OCI-LY1 (cell line): ENCODE measurements around the gene OLFM2.

ENCODE experiments used
- H2AFZ ChIP-seq: fragments of 200-600 bp; sonication (generic), shearing (Covaris generic); 2 replicates; pipeline ENCODE4 v1.6.0; 2014; ENCODE audit warnings: antibody characterized with exemption, mild to moderate bottlenecking, low read length
- H3F3A ChIP-seq: fragments of 200-600 bp; sonication (generic), shearing (Covaris generic); 2 replicates; pipeline ENCODE4 v1.6.0; 2014; ENCODE audit warnings: mild to moderate bottlenecking, antibody characterized with exemption, low read length, moderate library complexity; ENCODE audit not compliant: insufficient read depth
- H3K27ac ChIP-seq: fragments of 200-600 bp; sonication (generic); 2 replicates; pipeline ENCODE4 v1.5.1; 2014; ENCODE audit warnings: low read length, mixed run types, mild to moderate bottlenecking, low read depth; ENCODE audit not compliant: poor library complexity, severe bottlenecking
- H3K27me3 ChIP-seq: fragments of 200-600 bp; sonication (generic); 2 replicates; pipeline ENCODE4 v1.6.0; 2014; ENCODE audit warnings: antibody characterized with exemption, mild to moderate bottlenecking, low read length, moderate library complexity; ENCODE audit not compliant: insufficient read depth
- H3K36me3 ChIP-seq: fragments of 200-600 bp; sonication (generic); 2 replicates; pipeline ENCODE4 v1.6.1; 2014; ENCODE audit warnings: mild to moderate bottlenecking, antibody characterized with exemption, low read length, moderate library complexity, mixed read lengths; ENCODE audit not compliant: insufficient read depth
- H3K4me1 ChIP-seq: fragments of 200-600 bp; sonication (generic); 2 replicates; pipeline ENCODE4 v1.5.1; 2014; ENCODE audit warnings: mild to moderate bottlenecking, low read length, moderate library complexity; ENCODE audit not compliant: insufficient read depth, severe bottlenecking
- H3K4me2 ChIP-seq: fragments of 200-600 bp; sonication (generic), shearing (Covaris generic); 2 replicates; pipeline ENCODE4 v1.6.1; 2014; ENCODE audit warnings: low read length
- H3K4me3 ChIP-seq: fragments of 200-600 bp; sonication (generic); 2 replicates; pipeline ENCODE4 v1.5.1; 2014; ENCODE audit warnings: low read length, low read depth, mild to moderate bottlenecking, mixed read lengths; ENCODE audit not compliant: poor library complexity, severe bottlenecking
- H3K79me2 ChIP-seq: fragments of 200-600 bp; shearing (Covaris generic); 2 replicates; pipeline ENCODE4 v1.6.1; 2016; ENCODE audit warnings: mixed run types, low read length, mixed read lengths; ENCODE audit not compliant: insufficient read depth
- H3K9ac ChIP-seq: fragments of 200-600 bp; sonication (generic), shearing (Covaris generic); 2 replicates; pipeline ENCODE4 v1.6.1; 2014; ENCODE audit warnings: mild to moderate bottlenecking, low read length, mixed read lengths
- H3K9me2 ChIP-seq: fragments of 200-600 bp; sonication (generic), shearing (Covaris generic); 2 replicates; pipeline ENCODE4 v1.6.1; 2014; ENCODE audit warnings: low read depth, mild to moderate bottlenecking, low read length, mixed read lengths
- H3K9me3 ChIP-seq: fragments of 200-600 bp; shearing (Covaris generic); 2 replicates; pipeline ENCODE4 v1.6.1; 2014; ENCODE audit warnings: low read length, mixed read lengths
- H4K20me1 ChIP-seq: fragments of 200-600 bp; sonication (generic), shearing (Covaris generic); 2 replicates; pipeline ENCODE4 v1.6.0; 2016; ENCODE audit warnings: mild to moderate bottlenecking, low read length; ENCODE audit not compliant: insufficient read depth
- EZH2 ChIP-seq: fragments of 200-600 bp; sonication (generic), shearing (Covaris generic); IDR thresholded peaks from 2 replicates; pipeline ENCODE4 v1.8.0; 2017; ENCODE audit warnings: borderline replicate concordance, mixed run types, mild to moderate bottlenecking, antibody characterized with exemption, low read length, moderate library complexity, mixed read lengths
- TF ChIP-seq, protein P1 (sequence below): fragments of 200-600 bp; sonication (generic), shearing (Covaris generic); IDR thresholded peaks from 2 replicates; pipeline ENCODE4 v1.5.1; 2017; ENCODE audit warnings: mild to moderate bottlenecking, antibody characterized with exemption, low read length, moderate library complexity, mixed read lengths

The OLFM2 gene

DNA sequence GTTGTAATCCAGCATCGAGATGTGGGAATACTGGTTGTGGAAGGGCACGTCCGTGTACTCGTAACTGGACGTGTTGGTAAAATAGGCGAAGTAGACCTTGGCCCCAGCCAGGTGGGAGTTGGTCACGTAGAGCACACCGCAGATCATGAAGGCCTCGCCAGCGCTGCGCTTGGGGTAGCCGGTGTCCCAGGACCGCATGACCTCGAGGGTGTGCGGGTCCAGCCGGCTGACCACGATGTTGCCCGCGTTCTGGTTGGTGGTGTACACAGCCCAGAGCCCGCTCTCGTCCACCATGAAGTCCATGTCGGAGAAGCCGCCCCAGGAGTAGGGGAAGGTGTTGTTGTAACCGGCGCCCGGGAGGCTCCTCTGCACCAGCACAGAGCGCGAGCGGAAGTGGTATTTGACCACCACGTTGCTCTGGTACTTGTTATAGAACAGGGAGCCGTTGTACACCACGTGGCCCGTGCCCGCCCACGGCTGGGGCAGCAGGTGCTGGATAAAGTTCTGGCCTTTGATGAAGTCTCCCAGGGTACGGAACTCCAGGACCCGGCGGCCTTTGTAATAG lies 82.0 kb downstream of the OLFM2 start:
- no peaks in the 10 kb centered on the region for H3K79me2 ChIP-seq
- H3K9me3 ChIP-seq, result no peaks in the 10 kb centered on the region
- H4K20me1 ChIP-seq, result no peaks in the 10 kb centered on the region
- H3K4me1 ChIP-seq, result no peaks in the 10 kb centered on the region
- H2AFZ ChIP-seq, result no peak overlapping the region
- no peak overlapping the region for H3K9ac ChIP-seq
- no peak overlapping the region for H3K4me3 ChIP-seq
- H3F3A ChIP-seq, result no peaks in the 10 kb centered on the region
- no peaks in the 10 kb centered on the region for H3K9me2 ChIP-seq
- H3K36me3 ChIP-seq, result no peaks in the 10 kb centered on the region
- TF ChIP-seq, protein P1, sequence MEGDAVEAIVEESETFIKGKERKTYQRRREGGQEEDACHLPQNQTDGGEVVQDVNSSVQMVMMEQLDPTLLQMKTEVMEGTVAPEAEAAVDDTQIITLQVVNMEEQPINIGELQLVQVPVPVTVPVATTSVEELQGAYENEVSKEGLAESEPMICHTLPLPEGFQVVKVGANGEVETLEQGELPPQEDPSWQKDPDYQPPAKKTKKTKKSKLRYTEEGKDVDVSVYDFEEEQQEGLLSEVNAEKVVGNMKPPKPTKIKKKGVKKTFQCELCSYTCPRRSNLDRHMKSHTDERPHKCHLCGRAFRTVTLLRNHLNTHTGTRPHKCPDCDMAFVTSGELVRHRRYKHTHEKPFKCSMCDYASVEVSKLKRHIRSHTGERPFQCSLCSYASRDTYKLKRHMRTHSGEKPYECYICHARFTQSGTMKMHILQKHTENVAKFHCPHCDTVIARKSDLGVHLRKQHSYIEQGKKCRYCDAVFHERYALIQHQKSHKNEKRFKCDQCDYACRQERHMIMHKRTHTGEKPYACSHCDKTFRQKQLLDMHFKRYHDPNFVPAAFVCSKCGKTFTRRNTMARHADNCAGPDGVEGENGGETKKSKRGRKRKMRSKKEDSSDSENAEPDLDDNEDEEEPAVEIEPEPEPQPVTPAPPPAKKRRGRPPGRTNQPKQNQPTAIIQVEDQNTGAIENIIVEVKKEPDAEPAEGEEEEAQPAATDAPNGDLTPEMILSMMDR, result no peak
- TF ChIP-seq EZH2, result no peak
- no peak overlapping the region for H3K4me2 ChIP-seq
- H3K27ac ChIP-seq, result no peak overlapping the region
- no peaks in the 10 kb centered on the region for H3K27me3 ChIP-seq

DNA sequence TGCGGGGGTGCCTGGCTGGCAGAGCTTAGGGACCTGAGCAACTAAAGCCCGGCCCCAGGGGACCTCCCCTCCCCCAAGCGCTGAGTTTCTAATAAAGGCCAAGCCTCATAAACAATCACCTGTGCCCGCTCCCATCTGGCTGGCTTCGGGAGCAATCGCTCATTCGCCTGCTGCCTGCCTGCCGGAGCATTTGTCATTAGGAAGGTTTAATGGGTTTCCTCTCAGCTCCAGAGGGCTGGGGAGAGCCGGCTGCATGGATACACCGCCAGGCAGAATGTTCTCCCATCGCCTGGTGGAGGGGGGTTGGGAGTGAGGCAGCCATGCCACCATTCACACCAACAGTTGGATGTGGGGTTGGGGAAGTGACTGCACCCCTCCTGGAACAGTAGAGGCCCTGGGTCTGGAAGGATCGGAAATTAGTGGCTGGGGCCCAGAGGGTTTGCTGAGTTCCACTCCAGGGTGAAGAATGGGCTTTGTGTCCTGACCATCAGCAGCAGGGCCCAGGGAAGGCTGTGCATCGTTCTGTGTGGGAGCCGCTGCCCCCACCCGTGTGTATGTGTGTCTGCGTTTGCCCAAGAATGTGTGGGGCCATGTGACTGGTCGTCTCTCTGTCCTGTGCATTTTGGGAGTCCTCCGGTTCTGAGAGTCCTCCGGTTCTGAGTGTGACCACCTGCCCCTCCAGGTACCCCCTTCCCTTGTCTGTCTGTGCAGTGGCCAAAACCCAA lies 85.9 kb downstream of the OLFM2 start:
- no peak overlapping the region for H3K4me3 ChIP-seq
- H3K9me3 ChIP-seq, result no peaks in the 10 kb centered on the region
- no peaks in the 10 kb centered on the region for H3K79me2 ChIP-seq
- H3K4me2 ChIP-seq, result no peak overlapping the region
- H3K4me1 ChIP-seq, result no peaks in the 10 kb centered on the region
- H3K36me3 ChIP-seq, result peaks cover 32% of the 10 kb centered on the region
- no peaks in the 10 kb centered on the region for H4K20me1 ChIP-seq
- H3K9ac ChIP-seq, result no peak overlapping the region
- H3K9me2 ChIP-seq, result no peaks in the 10 kb centered on the region
- no peaks in the 10 kb centered on the region for H3F3A ChIP-seq
- no peak overlapping the region for H2AFZ ChIP-seq
- no peak overlapping the region for H3K27ac ChIP-seq
- H3K27me3 ChIP-seq, result no peaks in the 10 kb centered on the region
- TF ChIP-seq, protein P1, result no peak
- no peak for TF ChIP-seq EZH2

- Histone ChIP-seq H3K27ac (no peak overlapping the region), H3K27me3 (no peaks in the 10 kb centered on the region), H3K36me3 (peaks cover 38% of the 10 kb centered on the region), H3K4me3 (no peak overlapping the region), H4K20me1 (no peaks in the 10 kb centered on the region), H3F3A (no peaks in the 10 kb centered on the region), H2AFZ (no peak overlapping the region), H3K9ac (no peak overlapping the region), H3K4me1 (no peaks in the 10 kb centered on the region), H3K9me2 (no peaks in the 10 kb centered on the region), H3K4me2 (no peak overlapping the region), H3K9me3 (no peaks in the 10 kb centered on the region), H3K79me2 (no peaks in the 10 kb centered on the region)
- TF ChIP-seq, protein P1, result no peak
- TF ChIP-seq EZH2, result no peak
These were observed 86.5 kb downstream of the OLFM2 start for GRCh38 chr19:9849791-9850190.
